MCF 10A (cell line): ENCODE data around the gene NHERF1. TPM values are rescaled to one million over a fixed set of nuclear protein-coding genes. Genes with fewer than 3 reads are reported as not detected.

Experiments used
- BruUV-seq: library from RNA; stranded (reverse); fragments of 400-500 nt; replicated peaks from 2 replicates; lab custom pipeline; 2021; lab: Mats Ljungman, UMichigan
- CTCF ChIA-PET: fragments of 300-600 bp; sonication (Branson Sonifier 250); formaldehyde crosslinking; extraction: SDS; loops from one replicate; lab custom pipeline; 2021; ENCODE audit warnings: antibody characterized with exemption, inconsistent platforms; lab: Yijun Ruan, JAX
- POLR2A ChIA-PET: fragments of 300-600, 350-650 bp; sonication (Branson Sonifier 250); formaldehyde crosslinking; extraction: SDS; loops from one replicate; lab custom pipeline; 2020; ENCODE audit warnings: antibody characterized with exemption, inconsistent platforms; lab: Yijun Ruan, JAX
- DNase-seq: peaks from one replicate; pipeline ENCODE4 v3.0.0-alpha.2; 2018; ENCODE audit not compliant: unreplicated experiment
- H3K27ac Mint-ChIP-seq: one replicate; pipeline ENCODE4 v1.8.0; 2022; ENCODE audit warnings: mild to moderate bottlenecking, low read depth, mixed read lengths; ENCODE audit not compliant: unreplicated experiment
- H3K27me3 Mint-ChIP-seq: one replicate; pipeline ENCODE4 v1.8.0; 2022; ENCODE audit warnings: mixed read lengths; ENCODE audit not compliant: insufficient read depth, unreplicated experiment
- H3K36me3 Mint-ChIP-seq: one replicate; pipeline ENCODE4 v1.8.0; 2022; ENCODE audit warnings: mild to moderate bottlenecking, moderate library complexity, mixed read lengths; ENCODE audit not compliant: insufficient read depth, unreplicated experiment
- H3K4me1 Mint-ChIP-seq: one replicate; pipeline ENCODE4 v1.8.0; 2022; ENCODE audit warnings: mixed read lengths; ENCODE audit not compliant: insufficient read depth, unreplicated experiment
- H3K4me3 Mint-ChIP-seq: one replicate; pipeline ENCODE4 v1.8.0; 2022; ENCODE audit warnings: mild to moderate bottlenecking, moderate library complexity, mixed read lengths; ENCODE audit not compliant: unreplicated experiment
- H3K9me3 Mint-ChIP-seq: one replicate; pipeline ENCODE4 v1.8.0; 2022; ENCODE audit warnings: mixed read lengths; ENCODE audit not compliant: unreplicated experiment
- CTCF ChIP-seq: fragments of 200-600 bp; IDR thresholded peaks from one replicate; pipeline ENCODE4 v1.8.0; 2022; ENCODE audit warnings: antibody characterized with exemption, mild to moderate bottlenecking; ENCODE audit not compliant: unreplicated experiment
- intact Hi-C: fragments of 100-400 bp; cut with micrococcal nuclease; formaldehyde crosslinking; loops from 2 replicates; pipeline ENCODE4 v1.14.1; 2022
- total RNA-seq: library from RNA; stranded (reverse); gene quantifications from 2 replicates; pipeline ENCODE4 v1.2.3, GENCODE V29; 2022

NHERF1 gene
- total RNA-seq, 1 experiment from 2014 or later, result 25.3 TPM

DNA sequence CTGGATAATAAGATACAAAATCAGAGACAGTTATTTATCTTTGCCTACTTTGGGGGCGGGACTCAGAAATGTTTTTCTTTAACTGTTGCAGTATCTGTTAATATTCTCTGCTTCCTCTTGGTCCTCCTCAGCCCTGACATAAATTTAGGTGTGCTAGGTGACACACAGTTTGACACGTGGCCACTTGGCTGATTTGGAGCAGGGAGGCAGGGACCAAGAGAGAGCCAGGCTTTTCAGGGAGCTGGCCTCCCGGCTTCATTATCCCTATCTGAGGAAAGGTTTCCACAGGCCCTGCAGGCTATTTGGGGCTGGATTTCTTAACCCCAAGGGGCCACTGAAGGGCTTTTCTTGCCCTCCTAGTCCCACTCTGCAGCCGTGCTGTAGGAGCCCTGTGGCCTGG, 47.8 kb downstream of the NHERF1 start:
- TF ChIP-seq CTCF, result no peak
- DNase-seq, result no peak
- no peaks in the 10 kb centered on the region for H3K9me3 Mint-ChIP-seq
- CTCF ChIA-PET, result interaction anchor here (0.5 to 1.5 kb wide), 4 partner anchors 62 to 1978 kb away, joined by 3 to 5 read pairs (median 3); no protein-coding TSS in a partner anchor
- intact Hi-C loops, result no loop called here
- POLR2A ChIA-PET, result no interaction called here
- H3K36me3 Mint-ChIP-seq, result peaks cover 30% of the 10 kb centered on the region
- BruUV-seq, result no TSS peak
- no peak overlapping the region for H3K4me3 Mint-ChIP-seq
- H3K27ac Mint-ChIP-seq, result no peak overlapping the region
- H3K4me1 Mint-ChIP-seq, result no peaks in the 10 kb centered on the region
- H3K27me3 Mint-ChIP-seq, result no peaks in the 10 kb centered on the region

DNA sequence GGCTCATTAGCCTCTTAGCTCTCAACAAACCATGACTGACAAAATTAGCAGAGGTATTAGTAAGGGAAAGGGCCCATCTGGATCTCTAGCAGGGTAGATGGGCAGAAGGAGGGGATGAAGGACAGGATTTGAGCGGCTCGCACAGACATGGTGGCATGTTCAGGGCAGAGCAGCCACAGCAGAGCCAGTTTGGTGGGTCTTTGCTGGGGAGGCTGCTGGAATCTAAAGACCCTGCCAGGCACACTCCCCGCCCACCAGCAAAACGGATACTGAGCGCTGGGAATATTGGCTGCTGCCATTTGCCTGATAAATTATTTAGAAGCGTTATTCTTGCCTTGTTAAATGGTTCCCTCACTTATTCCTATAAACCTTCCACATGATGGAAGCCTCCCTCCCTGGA, 48.4 kb downstream of the NHERF1 start:
- CTCF ChIA-PET, result interaction anchor here (0.5 to 1.5 kb wide), 2 partner anchors 62 to 171 kb away, joined by 3 read pairs; no protein-coding TSS in a partner anchor
- Mint-ChIP-seq H3K9me3 (no peaks in the 10 kb centered on the region), H3K27me3 (no peaks in the 10 kb centered on the region), H3K27ac (no peak overlapping the region), H3K36me3 (peaks cover 26% of the 10 kb centered on the region), H3K4me1 (no peaks in the 10 kb centered on the region), H3K4me3 (no peak overlapping the region)
- POLR2A ChIA-PET, result no interaction called here
- BruUV-seq, result no TSS peak
- intact Hi-C loops, result no loop called here
- no peak for DNase-seq
- TF ChIP-seq CTCF, result no peak

GRCh38 chr17:74797824-74798223, 49.4 kb downstream of the NHERF1 start:
- peaks cover 26% of the 10 kb centered on the region for H3K36me3 Mint-ChIP-seq
- H3K9me3 Mint-ChIP-seq, result no peaks in the 10 kb centered on the region
- no peak for DNase-seq
- CTCF ChIA-PET, result interaction anchor here (0.6 to 0.9 kb wide), 2 partner anchors 68 to 306 kb away, joined by 3 read pairs; no protein-coding TSS in a partner anchor
- no peak overlapping the region for H3K27ac Mint-ChIP-seq
- intact Hi-C loops, result no loop called here
- no peak for TF ChIP-seq CTCF
- H3K4me3 Mint-ChIP-seq, result no peak overlapping the region
- no peaks in the 10 kb centered on the region for H3K27me3 Mint-ChIP-seq
- no peaks in the 10 kb centered on the region for H3K4me1 Mint-ChIP-seq
- no TSS peak for BruUV-seq
- POLR2A ChIA-PET, result no interaction called here

DNA sequence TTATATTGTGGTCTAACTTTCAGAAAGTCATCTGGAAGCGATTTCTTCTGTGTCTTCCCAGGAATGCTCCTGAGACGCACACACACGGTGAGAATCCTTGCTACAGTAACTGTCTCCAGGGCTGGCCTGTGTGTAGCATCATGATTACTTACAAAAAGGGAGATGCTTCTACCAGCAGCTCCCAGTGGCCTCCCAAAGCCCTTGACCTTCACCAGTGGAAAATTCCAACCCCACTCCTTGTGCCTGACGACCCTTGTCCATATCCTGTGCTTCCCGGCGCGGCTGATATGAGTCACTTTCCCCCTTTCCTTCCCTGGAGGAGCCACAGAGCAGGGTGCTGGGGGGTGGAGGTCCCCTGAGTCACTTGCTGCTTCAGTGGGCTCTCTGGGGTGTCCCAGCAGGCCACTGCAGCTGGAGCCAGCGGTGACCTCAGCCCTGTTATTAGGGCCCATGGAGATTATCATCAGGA, 49.8 kb downstream of the NHERF1 start:
- ChIA-PET POLR2A (no interaction called here), CTCF (interaction anchor here (0.6 to 0.9 kb wide), 2 partner anchors 67 to 1297 kb away, joined by 3 read pairs; no protein-coding TSS in a partner anchor)
- H3K27me3 Mint-ChIP-seq, result no peaks in the 10 kb centered on the region
- no peak overlapping the region for H3K27ac Mint-ChIP-seq
- H3K4me3 Mint-ChIP-seq, result no peak overlapping the region
- TF ChIP-seq CTCF, result no peak
- peaks cover 24% of the 10 kb centered on the region for H3K36me3 Mint-ChIP-seq
- intact Hi-C loops, result no loop called here
- DNase-seq, result no peak
- no peaks in the 10 kb centered on the region for H3K4me1 Mint-ChIP-seq
- no peaks in the 10 kb centered on the region for H3K9me3 Mint-ChIP-seq
- no TSS peak for BruUV-seq
